Neural cell (in vitro differentiated cells): Measurements from ENCODE around the gene TTF1. TPM values are rescaled to one million over a fixed set of nuclear protein-coding genes. Genes with fewer than 3 reads are reported as not detected.

Experiments
- H2AFZ ChIP-seq: fragments of 200-600, 300-800 bp; sonication (generic), shearing (Covaris generic); 2 replicates; pipeline ENCODE4 v1.6.0; 2014; ENCODE audit warnings: low read depth, mild to moderate bottlenecking, antibody characterized with exemption, low read length, moderate library complexity
- H3F3A ChIP-seq: fragments of 200-600 bp; shearing (Covaris generic); 2 replicates; pipeline ENCODE4 v1.6.1; 2016; ENCODE audit warnings: mild to moderate bottlenecking, moderate library complexity, mixed read lengths, antibody characterized with exemption, low read length; ENCODE audit not compliant: insufficient read depth, poor library complexity, severe bottlenecking
- H3K27ac ChIP-seq: fragments of 200-600, 300-800 bp; sonication (generic), shearing (Covaris generic); 2 replicates; pipeline ENCODE4 v1.5.1; 2014; ENCODE audit warnings: mild to moderate bottlenecking, low read length, moderate library complexity
- H3K27me3 ChIP-seq: fragments of 300-800, 200-600 bp; sonication (generic), shearing (Covaris generic); 2 replicates; pipeline ENCODE4 v1.6.0; 2014; ENCODE audit warnings: mild to moderate bottlenecking, low read depth, low read length, moderate library complexity; ENCODE audit not compliant: insufficient read depth
- H3K36me3 ChIP-seq: fragments of 300-800, 200-600 bp; sonication (generic), shearing (Covaris generic); 2 replicates; pipeline ENCODE4 v1.5.1; 2014; ENCODE audit warnings: mild to moderate bottlenecking, antibody characterized with exemption, low read length, moderate library complexity; ENCODE audit not compliant: insufficient read depth
- H3K4me2 ChIP-seq: fragments of 300-800, 200-600 bp; sonication (generic), shearing (Covaris generic); 2 replicates; pipeline ENCODE4 v1.6.0; 2014; ENCODE audit warnings: mild to moderate bottlenecking, low read length
- H3K4me3 ChIP-seq: fragments of 300-800, 200-600 bp; sonication (generic), shearing (Covaris generic); 2 replicates; pipeline ENCODE4 v1.5.1; 2014; ENCODE audit warnings: mild to moderate bottlenecking, low read length, moderate library complexity
- H3K79me2 ChIP-seq: fragments of 200-600 bp; shearing (Covaris generic); replicated peaks from 2 replicates; pipeline ENCODE4 v1.6.0; 2014; ENCODE audit warnings: mild to moderate bottlenecking, low read length, moderate library complexity; ENCODE audit not compliant: insufficient read depth
- H3K9ac ChIP-seq: fragments of 300-800, 200-600 bp; sonication (generic), shearing (Covaris generic); 2 replicates; pipeline ENCODE4 v1.6.1; 2016; ENCODE audit warnings: mild to moderate bottlenecking, low read length, mixed read lengths
- H3K9me2 ChIP-seq: fragments of 200-600 bp; shearing (Covaris generic); 2 replicates; pipeline ENCODE4 v1.6.1; 2016; ENCODE audit warnings: mild to moderate bottlenecking, low read length, mixed read lengths; ENCODE audit not compliant: insufficient read depth
- H3K9me3 ChIP-seq: fragments of 200-600, 300-800 bp; sonication (generic), shearing (Covaris generic); 2 replicates; pipeline ENCODE4 v1.6.1; 2016; ENCODE audit warnings: mild to moderate bottlenecking, mixed run types, low read length, moderate library complexity, mixed read lengths
- H4K20me1 ChIP-seq: fragments of 200-600 bp; shearing (Covaris generic); 2 replicates; pipeline ENCODE4 v1.6.1; 2016; ENCODE audit warnings: mild to moderate bottlenecking, mixed run types; ENCODE audit not compliant: insufficient read depth
- EP300 ChIP-seq: fragments of 450-650 bp; conservative IDR thresholded peaks from 2 replicates; pipeline ENCODE4 v1.6.1; 2014; ENCODE audit warnings: antibody characterized with exemption, mild to moderate bottlenecking, moderate library complexity; ENCODE audit not compliant: poor library complexity, severe bottlenecking
- EZH2 ChIP-seq: fragments of 200-600, 300-800 bp; shearing (Covaris generic), sonication (generic); IDR thresholded peaks from 2 replicates; pipeline ENCODE4 v1.6.1; 2014; ENCODE audit warnings: antibody characterized with exemption, low read length, borderline replicate concordance, mild to moderate bottlenecking; ENCODE audit not compliant: insufficient read depth, poor library complexity, severe bottlenecking
- MXI1 ChIP-seq: fragments of 450-650 bp; conservative IDR thresholded peaks from 2 replicates; pipeline ENCODE4 v1.6.1; 2014; ENCODE audit warnings: antibody characterized with exemption, mild to moderate bottlenecking; ENCODE audit not compliant: poor library complexity, severe bottlenecking
- POLR2AphosphoS5 ChIP-seq: IDR thresholded peaks from 2 replicates; pipeline ENCODE4 v1.6.1; 2012
- RAD21 ChIP-seq: fragments of 450-650 bp; conservative IDR thresholded peaks from 2 replicates; pipeline ENCODE4 v1.6.1; 2014; ENCODE audit warnings: antibody characterized with exemption, mild to moderate bottlenecking, moderate library complexity
- SMC3 ChIP-seq: fragments of 450-650 bp; conservative IDR thresholded peaks from 2 replicates; pipeline ENCODE4 v1.6.1; 2014; ENCODE audit warnings: antibody characterized with exemption, mild to moderate bottlenecking, moderate library complexity; ENCODE audit not compliant: poor library complexity
- TAF1 ChIP-seq: IDR thresholded peaks from 2 replicates; pipeline ENCODE4 v1.6.1; 2012; ENCODE audit warnings: low read depth
- polyA plus RNA-seq: library from polyadenylated mRNA; depleted of rRNA; stranded (reverse); fragments of >200 nt; gene quantifications from 2 replicates; pipeline ENCODE4 v1.2.3, GENCODE V29; 2014
- TF ChIP-seq, protein P1 (sequence below): IDR thresholded peaks from 2 replicates; pipeline ENCODE4 v1.6.1; 2012; ENCODE audit warnings: borderline replicate concordance
- TF ChIP-seq, protein P2 (sequence below): fragments of 450-650 bp; IDR thresholded peaks from 2 replicates; pipeline ENCODE4 v1.5.1; 2014; ENCODE audit warnings: antibody characterized with exemption, mild to moderate bottlenecking, moderate library complexity; ENCODE audit not compliant: poor library complexity, severe bottlenecking

The TTF1 gene
- polyA plus RNA-seq, 1 donor from 2014 or later = 27.1 TPM

DNA sequence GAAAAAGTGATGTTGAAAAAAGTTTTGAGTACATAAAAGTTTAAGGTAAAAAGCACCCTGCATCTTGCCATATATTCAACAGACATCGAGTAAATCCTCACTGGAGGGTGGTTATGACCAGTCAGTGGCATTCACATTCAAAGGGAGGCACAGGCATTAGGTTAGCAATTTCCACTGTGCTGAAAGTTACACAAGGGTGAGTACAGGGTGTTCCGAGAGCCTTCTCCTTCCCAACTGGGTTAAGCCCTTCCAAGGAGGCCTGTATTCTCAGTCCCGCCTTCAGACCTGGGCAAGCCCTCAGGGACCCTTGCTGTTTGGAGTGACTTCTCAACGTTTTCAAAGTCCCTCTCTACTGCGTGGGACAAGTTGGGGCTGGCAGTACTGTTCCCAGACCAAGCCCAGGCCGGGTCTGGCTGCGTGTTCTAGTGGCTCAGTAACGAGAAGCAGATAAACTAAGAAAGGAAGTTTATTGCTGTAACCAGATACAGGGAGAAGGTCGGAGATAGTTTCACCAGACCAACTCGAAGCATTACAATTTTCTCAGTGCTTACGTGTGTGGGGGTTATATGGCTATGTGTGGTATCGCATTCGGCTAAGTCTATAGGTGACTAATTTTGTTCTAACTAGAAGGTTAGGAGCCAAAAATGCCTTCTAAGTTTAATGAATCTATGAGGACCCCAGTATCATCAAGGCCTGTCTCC is 38.9 kb downstream of the TTF1 start:
- no peak overlapping the region for H3K4me2 ChIP-seq
- H3K79me2 ChIP-seq = no peaks in the 10 kb centered on the region
- H3K36me3 ChIP-seq = no peaks in the 10 kb centered on the region
- no peaks in the 10 kb centered on the region for H3F3A ChIP-seq
- no peaks in the 10 kb centered on the region for H4K20me1 ChIP-seq
- H3K4me3 ChIP-seq = no peak overlapping the region
- no peaks in the 10 kb centered on the region for H3K27me3 ChIP-seq
- H3K27ac ChIP-seq = no peak overlapping the region
- H2AFZ ChIP-seq = no peak overlapping the region
- TF ChIP-seq, protein P1, sequence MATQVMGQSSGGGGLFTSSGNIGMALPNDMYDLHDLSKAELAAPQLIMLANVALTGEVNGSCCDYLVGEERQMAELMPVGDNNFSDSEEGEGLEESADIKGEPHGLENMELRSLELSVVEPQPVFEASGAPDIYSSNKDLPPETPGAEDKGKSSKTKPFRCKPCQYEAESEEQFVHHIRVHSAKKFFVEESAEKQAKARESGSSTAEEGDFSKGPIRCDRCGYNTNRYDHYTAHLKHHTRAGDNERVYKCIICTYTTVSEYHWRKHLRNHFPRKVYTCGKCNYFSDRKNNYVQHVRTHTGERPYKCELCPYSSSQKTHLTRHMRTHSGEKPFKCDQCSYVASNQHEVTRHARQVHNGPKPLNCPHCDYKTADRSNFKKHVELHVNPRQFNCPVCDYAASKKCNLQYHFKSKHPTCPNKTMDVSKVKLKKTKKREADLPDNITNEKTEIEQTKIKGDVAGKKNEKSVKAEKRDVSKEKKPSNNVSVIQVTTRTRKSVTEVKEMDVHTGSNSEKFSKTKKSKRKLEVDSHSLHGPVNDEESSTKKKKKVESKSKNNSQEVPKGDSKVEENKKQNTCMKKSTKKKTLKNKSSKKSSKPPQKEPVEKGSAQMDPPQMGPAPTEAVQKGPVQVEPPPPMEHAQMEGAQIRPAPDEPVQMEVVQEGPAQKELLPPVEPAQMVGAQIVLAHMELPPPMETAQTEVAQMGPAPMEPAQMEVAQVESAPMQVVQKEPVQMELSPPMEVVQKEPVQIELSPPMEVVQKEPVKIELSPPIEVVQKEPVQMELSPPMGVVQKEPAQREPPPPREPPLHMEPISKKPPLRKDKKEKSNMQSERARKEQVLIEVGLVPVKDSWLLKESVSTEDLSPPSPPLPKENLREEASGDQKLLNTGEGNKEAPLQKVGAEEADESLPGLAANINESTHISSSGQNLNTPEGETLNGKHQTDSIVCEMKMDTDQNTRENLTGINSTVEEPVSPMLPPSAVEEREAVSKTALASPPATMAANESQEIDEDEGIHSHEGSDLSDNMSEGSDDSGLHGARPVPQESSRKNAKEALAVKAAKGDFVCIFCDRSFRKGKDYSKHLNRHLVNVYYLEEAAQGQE = no peak
- TF ChIP-seq RAD21 (no peak), TAF1 (no peak), EZH2 (no peak), SMC3 (no peak), MXI1 (no peak), POLR2AphosphoS5 (no peak), EP300 (no peak)
- TF ChIP-seq, protein P2, sequence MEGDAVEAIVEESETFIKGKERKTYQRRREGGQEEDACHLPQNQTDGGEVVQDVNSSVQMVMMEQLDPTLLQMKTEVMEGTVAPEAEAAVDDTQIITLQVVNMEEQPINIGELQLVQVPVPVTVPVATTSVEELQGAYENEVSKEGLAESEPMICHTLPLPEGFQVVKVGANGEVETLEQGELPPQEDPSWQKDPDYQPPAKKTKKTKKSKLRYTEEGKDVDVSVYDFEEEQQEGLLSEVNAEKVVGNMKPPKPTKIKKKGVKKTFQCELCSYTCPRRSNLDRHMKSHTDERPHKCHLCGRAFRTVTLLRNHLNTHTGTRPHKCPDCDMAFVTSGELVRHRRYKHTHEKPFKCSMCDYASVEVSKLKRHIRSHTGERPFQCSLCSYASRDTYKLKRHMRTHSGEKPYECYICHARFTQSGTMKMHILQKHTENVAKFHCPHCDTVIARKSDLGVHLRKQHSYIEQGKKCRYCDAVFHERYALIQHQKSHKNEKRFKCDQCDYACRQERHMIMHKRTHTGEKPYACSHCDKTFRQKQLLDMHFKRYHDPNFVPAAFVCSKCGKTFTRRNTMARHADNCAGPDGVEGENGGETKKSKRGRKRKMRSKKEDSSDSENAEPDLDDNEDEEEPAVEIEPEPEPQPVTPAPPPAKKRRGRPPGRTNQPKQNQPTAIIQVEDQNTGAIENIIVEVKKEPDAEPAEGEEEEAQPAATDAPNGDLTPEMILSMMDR = no peak
- no peaks in the 10 kb centered on the region for H3K9me3 ChIP-seq
- no peaks in the 10 kb centered on the region for H3K9me2 ChIP-seq
- no peak overlapping the region for H3K9ac ChIP-seq

DNA sequence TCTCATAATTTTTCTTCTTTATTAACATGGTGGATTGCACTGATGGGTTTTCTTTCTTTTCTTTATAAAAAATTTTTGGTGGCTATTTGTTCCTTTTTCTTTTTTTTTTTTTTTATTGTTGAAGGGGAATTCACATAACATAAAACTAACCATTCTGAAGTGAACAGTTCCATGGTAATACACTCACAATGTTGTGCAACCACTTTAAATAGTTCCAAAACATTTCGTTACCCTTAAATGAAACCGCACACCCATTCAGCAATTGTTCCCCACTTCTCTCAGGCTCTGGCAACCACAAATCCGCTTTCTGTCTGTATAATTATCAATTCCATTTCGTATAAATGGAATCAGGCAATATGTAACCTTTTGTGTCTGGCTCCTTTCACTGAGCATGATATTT is 40.2 kb downstream of the TTF1 start:
- Histone ChIP-seq H3F3A (no peaks in the 10 kb centered on the region), H3K36me3 (no peaks in the 10 kb centered on the region), H2AFZ (no peak overlapping the region), H3K9me3 (no peaks in the 10 kb centered on the region), H3K4me2 (no peak overlapping the region), H3K27ac (no peak overlapping the region), H4K20me1 (no peaks in the 10 kb centered on the region), H3K27me3 (no peaks in the 10 kb centered on the region), H3K9me2 (no peaks in the 10 kb centered on the region), H3K79me2 (no peaks in the 10 kb centered on the region), H3K9ac (no peak overlapping the region), H3K4me3 (no peak overlapping the region)
- TF ChIP-seq MXI1 (no peak), EP300 (no peak), SMC3 (no peak), TAF1 (no peak), EZH2 (no peak), POLR2AphosphoS5 (no peak)
- TF ChIP-seq, protein P1 = no peak
- TF ChIP-seq, protein P2 = no peak
